ENCODE results near the gene TTC22. TPM values are rescaled to one million over a fixed set of nuclear protein-coding genes. Genes with fewer than 3 reads are reported as not detected.

TTC22 gene
- total RNA-seq, 1 experiment from 2014 or later = 0.10 TPM

DNA sequence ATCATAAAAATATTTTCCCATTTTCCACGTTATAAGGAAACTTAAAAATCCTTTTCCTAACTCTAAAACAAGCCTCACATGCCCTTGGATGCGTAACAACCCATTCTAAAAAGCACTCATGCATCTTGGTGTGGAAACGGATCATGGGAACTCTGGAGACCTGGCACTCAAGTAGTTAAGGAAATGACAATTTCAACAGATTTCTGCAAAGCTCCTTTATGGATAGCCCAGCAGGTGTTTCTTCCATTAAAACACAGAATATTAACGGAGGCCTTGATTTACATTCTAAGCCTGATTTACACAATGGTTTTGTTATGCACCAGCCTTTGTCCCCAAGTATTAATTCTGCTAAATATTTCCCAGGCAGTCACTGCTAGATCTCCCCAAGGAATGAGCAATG is 49.7 kb downstream of the TTC22 start:
- intact Hi-C loops (cut with micrococcal nuclease; ENCODE audit: unreplicated experiment) = no loop called here
- Histone ChIP-seq H3K4me3 (ENCODE audit: low read depth in 2 of 2, low read length in 2 of 2) (no peak overlapping the region), H3K27ac (ENCODE audit: low read length) (no peak overlapping the region), H3K4me1 (ENCODE audit: control insufficient read depth, insufficient read depth, low read length) (no peaks in the 10 kb centered on the region), H3K9me3 (ENCODE audit: control insufficient read depth, insufficient read depth, low read depth, low read length) (no peaks in the 10 kb centered on the region), H3K27me3 (ENCODE audit: control insufficient read depth, insufficient read depth, low read length) (no peaks in the 10 kb centered on the region), H3K36me3 (ENCODE audit: control insufficient read depth, insufficient read depth, low read length) (no peaks in the 10 kb centered on the region)
- in situ Hi-C loops (cut with HindIII; ENCODE audit: low pct_unique_long_range_greater_than_20kb, low sequenced_read_pairs) = no loop called here
- TF ChIP-seq TCF7L2 (IDR thresholded peaks at IDR 0.05; ENCODE audit: low read depth, low read length) (no peak), POLR2AphosphoS5 (IDR thresholded peaks at IDR 0.05; ENCODE audit: low read depth, low read length) (no peak), SIN3A (IDR thresholded peaks at IDR 0.05; ENCODE audit: borderline replicate concordance, insufficient read depth, low read depth, low read length) (no peak)
- TF ChIP-seq, protein P1, sequence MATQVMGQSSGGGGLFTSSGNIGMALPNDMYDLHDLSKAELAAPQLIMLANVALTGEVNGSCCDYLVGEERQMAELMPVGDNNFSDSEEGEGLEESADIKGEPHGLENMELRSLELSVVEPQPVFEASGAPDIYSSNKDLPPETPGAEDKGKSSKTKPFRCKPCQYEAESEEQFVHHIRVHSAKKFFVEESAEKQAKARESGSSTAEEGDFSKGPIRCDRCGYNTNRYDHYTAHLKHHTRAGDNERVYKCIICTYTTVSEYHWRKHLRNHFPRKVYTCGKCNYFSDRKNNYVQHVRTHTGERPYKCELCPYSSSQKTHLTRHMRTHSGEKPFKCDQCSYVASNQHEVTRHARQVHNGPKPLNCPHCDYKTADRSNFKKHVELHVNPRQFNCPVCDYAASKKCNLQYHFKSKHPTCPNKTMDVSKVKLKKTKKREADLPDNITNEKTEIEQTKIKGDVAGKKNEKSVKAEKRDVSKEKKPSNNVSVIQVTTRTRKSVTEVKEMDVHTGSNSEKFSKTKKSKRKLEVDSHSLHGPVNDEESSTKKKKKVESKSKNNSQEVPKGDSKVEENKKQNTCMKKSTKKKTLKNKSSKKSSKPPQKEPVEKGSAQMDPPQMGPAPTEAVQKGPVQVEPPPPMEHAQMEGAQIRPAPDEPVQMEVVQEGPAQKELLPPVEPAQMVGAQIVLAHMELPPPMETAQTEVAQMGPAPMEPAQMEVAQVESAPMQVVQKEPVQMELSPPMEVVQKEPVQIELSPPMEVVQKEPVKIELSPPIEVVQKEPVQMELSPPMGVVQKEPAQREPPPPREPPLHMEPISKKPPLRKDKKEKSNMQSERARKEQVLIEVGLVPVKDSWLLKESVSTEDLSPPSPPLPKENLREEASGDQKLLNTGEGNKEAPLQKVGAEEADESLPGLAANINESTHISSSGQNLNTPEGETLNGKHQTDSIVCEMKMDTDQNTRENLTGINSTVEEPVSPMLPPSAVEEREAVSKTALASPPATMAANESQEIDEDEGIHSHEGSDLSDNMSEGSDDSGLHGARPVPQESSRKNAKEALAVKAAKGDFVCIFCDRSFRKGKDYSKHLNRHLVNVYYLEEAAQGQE (IDR thresholded peaks at IDR 0.05; ENCODE audit: insufficient read depth in 1 of 2, low read depth in 2 of 2, low read length in 1 of 2) = no peak
- TF ChIP-seq, protein P2, sequence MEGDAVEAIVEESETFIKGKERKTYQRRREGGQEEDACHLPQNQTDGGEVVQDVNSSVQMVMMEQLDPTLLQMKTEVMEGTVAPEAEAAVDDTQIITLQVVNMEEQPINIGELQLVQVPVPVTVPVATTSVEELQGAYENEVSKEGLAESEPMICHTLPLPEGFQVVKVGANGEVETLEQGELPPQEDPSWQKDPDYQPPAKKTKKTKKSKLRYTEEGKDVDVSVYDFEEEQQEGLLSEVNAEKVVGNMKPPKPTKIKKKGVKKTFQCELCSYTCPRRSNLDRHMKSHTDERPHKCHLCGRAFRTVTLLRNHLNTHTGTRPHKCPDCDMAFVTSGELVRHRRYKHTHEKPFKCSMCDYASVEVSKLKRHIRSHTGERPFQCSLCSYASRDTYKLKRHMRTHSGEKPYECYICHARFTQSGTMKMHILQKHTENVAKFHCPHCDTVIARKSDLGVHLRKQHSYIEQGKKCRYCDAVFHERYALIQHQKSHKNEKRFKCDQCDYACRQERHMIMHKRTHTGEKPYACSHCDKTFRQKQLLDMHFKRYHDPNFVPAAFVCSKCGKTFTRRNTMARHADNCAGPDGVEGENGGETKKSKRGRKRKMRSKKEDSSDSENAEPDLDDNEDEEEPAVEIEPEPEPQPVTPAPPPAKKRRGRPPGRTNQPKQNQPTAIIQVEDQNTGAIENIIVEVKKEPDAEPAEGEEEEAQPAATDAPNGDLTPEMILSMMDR (IDR thresholded peaks at IDR 0.05) = no peak
- ChIA-PET POLR2A (no interaction called here), CTCF (no interaction called here)
- ATAC-seq (no peak), DNase-seq (ENCODE audit: low read depth, low spot score) (no peak)
- no TSS peak for BruUV-seq (replicated peaks)

DNA sequence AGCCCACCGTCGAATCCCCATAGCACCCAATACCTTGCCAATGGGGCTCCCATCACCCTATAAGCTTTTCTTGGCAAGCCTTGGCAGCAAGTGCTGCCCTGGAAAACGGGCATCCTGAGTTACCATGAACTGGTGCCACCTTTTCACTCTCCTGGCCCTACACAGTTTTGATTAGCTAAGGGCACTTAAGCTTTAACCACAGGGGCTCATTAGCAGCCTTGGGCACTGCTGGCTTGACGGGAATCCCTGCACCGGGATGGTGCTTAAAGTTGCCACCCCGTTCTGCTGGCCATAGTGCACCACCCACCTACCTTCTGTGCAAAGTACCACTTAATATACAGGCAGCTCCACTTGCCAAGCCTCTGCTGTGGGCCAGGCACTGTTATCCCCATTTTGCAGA is 50.5 kb downstream of the TTC22 start:
- Histone ChIP-seq H3K27me3 (ENCODE audit: control insufficient read depth, insufficient read depth, low read length) (no peaks in the 10 kb centered on the region), H3K9me3 (ENCODE audit: control insufficient read depth, insufficient read depth, low read depth, low read length) (no peaks in the 10 kb centered on the region), H3K4me3 (ENCODE audit: low read depth in 2 of 2, low read length in 2 of 2) (no peak overlapping the region), H3K27ac (ENCODE audit: low read length) (no peak overlapping the region), H3K36me3 (ENCODE audit: control insufficient read depth, insufficient read depth, low read length) (no peaks in the 10 kb centered on the region), H3K4me1 (ENCODE audit: control insufficient read depth, insufficient read depth, low read length) (no peaks in the 10 kb centered on the region)
- ChIA-PET POLR2A (no interaction called here), CTCF (no interaction called here)
- BruUV-seq (replicated peaks) = no TSS peak
- TF ChIP-seq, protein P2 (IDR thresholded peaks at IDR 0.05) = no peak
- TF ChIP-seq SIN3A (IDR thresholded peaks at IDR 0.05; ENCODE audit: borderline replicate concordance, insufficient read depth, low read depth, low read length) (no peak), TCF7L2 (IDR thresholded peaks at IDR 0.05; ENCODE audit: low read depth, low read length) (no peak), POLR2AphosphoS5 (IDR thresholded peaks at IDR 0.05; ENCODE audit: low read depth, low read length) (no peak)
- TF ChIP-seq, protein P1 (IDR thresholded peaks at IDR 0.05; ENCODE audit: insufficient read depth in 1 of 2, low read depth in 2 of 2, low read length in 1 of 2) = no peak
- DNase-seq (ENCODE audit: low read depth, low spot score) (no peak), ATAC-seq (no peak)
- intact Hi-C loops (cut with micrococcal nuclease; ENCODE audit: unreplicated experiment) = no loop called here
- in situ Hi-C loops (cut with HindIII; ENCODE audit: low pct_unique_long_range_greater_than_20kb, low sequenced_read_pairs) = no loop called here

Measured in Panc1 (cell line).